ENCODE measurements around the gene DNAJB1. TPM values are rescaled to one million over a fixed set of nuclear protein-coding genes. Genes with fewer than 3 reads are reported as not detected.

DNAJB1 gene
- total and polyA plus RNA-seq, 10 of the 15 experiments (the other 5 are each of a cell fraction or from before 2014, with no cell fraction given), result 4.8 to 65.8 (median 34.9) TPM

DNA sequence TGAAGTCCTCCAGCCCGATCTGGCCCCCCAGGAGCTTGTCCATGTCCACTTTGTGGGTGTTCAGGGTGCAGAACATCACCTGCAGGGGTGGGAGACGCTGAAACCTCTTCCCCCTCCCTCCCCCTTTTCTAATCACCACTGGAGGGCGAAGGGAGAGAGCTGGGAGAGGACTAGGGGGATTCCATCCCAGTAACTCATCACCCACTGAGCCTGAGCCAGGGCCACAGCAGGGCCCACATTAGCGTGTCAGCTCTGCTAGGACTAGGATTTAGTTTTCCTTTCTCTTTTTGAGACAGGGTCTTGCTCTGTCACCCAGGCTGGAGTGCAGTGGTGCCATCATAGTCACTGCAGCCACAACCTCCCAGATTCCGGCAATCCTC, 37.5 kb downstream of the DNAJB1 start:
- DNase-seq (ENCODE audit: low read depth, low spot score), result no peak
- no TSS peak for BruUV-seq (replicated peaks)
- SMC1A ChIA-PET (ENCODE audit: uncharacterized antibody, unreplicated experiment), result interaction anchor here (1.1 to 2.3 kb wide), 3 partner anchors 49 to 117 kb away, joined by 3 to 10 read pairs (median 6); no protein-coding TSS in a partner anchor
- H3K27ac ChIP-seq (ENCODE audit: control insufficient read depth, insufficient read depth), result no peak overlapping the region
- ATAC-seq, result no peak; the same call in 2 of the 3 replicates
- no peaks in the 10 kb centered on the region for H3K79me2 ChIP-seq (ENCODE audit: control insufficient read depth, insufficient read depth, low read length)
- no peaks in the 10 kb centered on the region for H3K27me3 ChIP-seq (replicated peaks in 1 of 2; ENCODE audit: control insufficient read depth in 2 of 2, insufficient read depth in 2 of 2, low read length in 1 of 2)
- H3K36me3 ChIP-seq (ENCODE audit: control insufficient read depth in 2 of 2, insufficient read depth in 2 of 2, low read length in 1 of 2), result no peaks in the 10 kb centered on the region; a peak in 1 of 4 replicates
- intact Hi-C loops (cut with micrococcal nuclease; ENCODE audit: unreplicated experiment) (loop anchor here (2.0 to 10.0 kb wide), 3 partner anchors 48 to 344 kb away; partner anchors contain the start of genes ADGRL1, ASF1B and PKN1), in situ Hi-C loops (cut with MboI) (no loop called here)
- H2AFZ ChIP-seq (ENCODE audit: control insufficient read depth, low read depth, low read length), result no peak overlapping the region
- CTCF ChIA-PET, result interaction anchor here (0.6 to 5.1 kb wide), 28 partner anchors 8 to 600 kb away, joined by 3 to 42 read pairs (median 5); partner anchors contain the start of genes ASF1B, DDX39A, GIPC1 and PKN1
- H4K20me1 ChIP-seq (ENCODE audit: control insufficient read depth, insufficient read depth), result no peaks in the 10 kb centered on the region; the same call in 1 of the 2 replicates
- TF ChIP-seq POLR2A (IDR thresholded peaks at IDR 0.05; ENCODE audit: low read depth, low read length), result no peak
- TF ChIP-seq PAX5 (IDR thresholded peaks at IDR 0.05; ENCODE audit: borderline replicate concordance, low read depth, low read length), result no peak
- TF ChIP-seq RAD51 (IDR thresholded peaks at IDR 0.05), result no peak
- no peak for TF ChIP-seq POLR2AphosphoS2 (IDR thresholded peaks at IDR 0.05; ENCODE audit: low read depth, low read length)
- no peak for TF ChIP-seq STAT3 (IDR thresholded peaks at IDR 0.05; ENCODE audit: low read depth, low read length)
- peak in 1 of 3 experiments; percentile 7; a peak in 1 of 6 replicates for TF ChIP-seq CTCF (IDR thresholded peaks at IDR 0.05 in 2 of 3, conservative IDR thresholded peaks at IDR 0.05 in 1 of 3; ENCODE audit: control insufficient read depth in 2 of 3, extremely low read depth in 1 of 3, insufficient read depth in 1 of 3, low read depth in 3 of 3, low read length in 3 of 3)
- no peak for TF ChIP-seq CBX5 (IDR thresholded peaks at IDR 0.05; ENCODE audit: low read depth)
- 63% methylated on average over 5 of the region's 5 CpGs for WGBS (ENCODE audit: insufficient coverage, insufficient replicate concordance, low lambda C conversion rate, missing lambda C conversion rate)
- POLR2A ChIA-PET, result no interaction called here
- no peaks in the 10 kb centered on the region; the same call in 1 of the 2 replicates for H3K4me1 ChIP-seq (ENCODE audit: control insufficient read depth, insufficient read depth, low read length)
- no peak overlapping the region for H3K9ac ChIP-seq (ENCODE audit: control insufficient read depth, insufficient read depth, low read length)
- no peak overlapping the region for H3K4me2 ChIP-seq (ENCODE audit: control insufficient read depth, insufficient read depth)
- RAD21 ChIA-PET (ENCODE audit: unreplicated experiment), result interaction anchor here (0.6 to 1.2 kb wide), 3 partner anchors 40 to 224 kb away, joined by 3 to 5 read pairs (median 3); no protein-coding TSS in a partner anchor
- no peak overlapping the region for H3K4me3 ChIP-seq
- FAIRE-seq, result no peak
- no peaks in the 10 kb centered on the region for H3K9me3 ChIP-seq (replicated peaks; ENCODE audit: control insufficient read depth, insufficient read depth, low read length)
